Lower leg skin (tissue), 4 donors: Measurements from ENCODE around the gene HMOX1. TPM values are rescaled to one million over a fixed set of nuclear protein-coding genes. Genes with fewer than 3 reads are reported as not detected.

ENCODE experiments used
- DNase-seq, 2 donors: peaks; one replicate each; pipeline ENCODE4 v3.0.0-alpha.2; 2019; ENCODE audit warnings: low spot score in 2 of 2
- H3K4me3 ChIP-seq: fragments of 200-600 bp; sonication (generic); 2 replicates; pipeline ENCODE4 v1.5.1; 2017; ENCODE audit warnings: mild to moderate bottlenecking, low read depth; ENCODE audit not compliant: poor library complexity, severe bottlenecking
- CTCF ChIP-seq, 3 donors: fragments of 450-650 bp; IDR thresholded peaks; one replicate each; pipeline ENCODE4 v1.5.1; 2016; ENCODE audit warnings: antibody characterized with exemption in 3 of 3, mild to moderate bottlenecking in 3 of 3, moderate library complexity in 2 of 3
- POLR2A ChIP-seq, 2 donors: fragments of 450-650 bp; IDR thresholded peaks; one replicate each; pipeline ENCODE4 v1.6.1; 2016 to 2017; ENCODE audit warnings: antibody characterized with exemption in 2 of 2, mild to moderate bottlenecking in 1 of 2, moderate library complexity in 1 of 2
- WGBS, 2 donors: methylation state at CpG; one replicate each; pipeline ENCODE4 v1.1.5; 2018; 5-methylcytosine and 5-hydroxymethylcytosine counted together
- intact Hi-C: fragments of 100-400 bp; cut with DNase I; formaldehyde crosslinking; loops from one replicate; pipeline ENCODE4 v1.15.0; 2023; ENCODE audit warnings: low total_unique reads
- total RNA-seq, 4 donors: library from RNA; depleted of rRNA; stranded (reverse); fragments of >200 nt; gene quantifications; one replicate each; pipeline ENCODE4 v1.1.0, GENCODE V29; 2016

HMOX1 gene
- total RNA-seq, 4 donors from 2014 or later, result 85.5 to 156 (median 112) TPM

- no peak overlapping the region for H3K4me3 ChIP-seq
- DNase-seq, result no peak
- WGBS, 2 donors, result 89 to 94% methylated on average over 5 of the region's 5 CpGs
- TF ChIP-seq POLR2A (IDR thresholded peaks at IDR 0.05) (no peak), CTCF (IDR thresholded peaks at IDR 0.05) (no peak)
- intact Hi-C loops, result no loop called here
Observed at GRCh38 chr22:35404176-35404575, 23.3 kb downstream of the HMOX1 start.

GRCh38 chr22:35406443-35406842 is 25.5 kb downstream of the HMOX1 start:
- DNase-seq, result no peak
- intact Hi-C loops, result no loop called here
- 83 to 84% methylated on average over 13 of the region's 13 CpGs for WGBS, 2 donors
- TF ChIP-seq POLR2A (IDR thresholded peaks at IDR 0.05), result no peak
- TF ChIP-seq CTCF (IDR thresholded peaks at IDR 0.05), result no peak
- no peak overlapping the region for H3K4me3 ChIP-seq

GRCh38 chr22:35407362-35407761 is 26.5 kb downstream of the HMOX1 start:
- DNase-seq, result no peak
- intact Hi-C loops, result no loop called here
- no peak overlapping the region for H3K4me3 ChIP-seq
- TF ChIP-seq CTCF (IDR thresholded peaks at IDR 0.05), result no peak
- no peak for TF ChIP-seq POLR2A (IDR thresholded peaks at IDR 0.05)
- 89 to 93% methylated on average over 7 of the region's 7 CpGs for WGBS, 2 donors

GRCh38 chr22:35409783-35410662 is 29.1 kb downstream of the HMOX1 start:
- WGBS, 2 donors, result 83 to 85% methylated on average over 16 of the region's 16 CpGs
- intact Hi-C loops, result no loop called here
- no peak for TF ChIP-seq POLR2A (IDR thresholded peaks at IDR 0.05)
- no peak for TF ChIP-seq CTCF (IDR thresholded peaks at IDR 0.05)
- DNase-seq, result no peak
- H3K4me3 ChIP-seq, result no peak overlapping the region

GRCh38 chr22:35410663-35411034 is 29.8 kb downstream of the HMOX1 start:
- TF ChIP-seq POLR2A (IDR thresholded peaks at IDR 0.05), result no peak
- TF ChIP-seq CTCF (IDR thresholded peaks at IDR 0.05), result no peak
- no peak for DNase-seq
- WGBS, 2 donors, result 90 to 91% methylated on average over 6 of the region's 6 CpGs
- intact Hi-C loops, result no loop called here
- H3K4me3 ChIP-seq, result no peak overlapping the region
